NCI-H2107 treated with DMSO at 0.1 percent for 48 hours (cell line): ENCODE measurements around the gene TRPM4.
"Not testable (repeated sequence)": the region's sequence is repeated elsewhere in the genome, so short reads cannot be mapped to it uniquely, and the experiment has no call there.

Experiments used
- DNase-seq: peaks from one replicate; lab custom pipeline; 2025; ENCODE audit not compliant: unreplicated experiment; lab: John Stamatoyannopoulos, UW

The TRPM4 gene

GRCh38 chr19:49186108-49186507 lies 28.5 kb downstream of the TRPM4 start:
- DNase-seq: no peak

- DNase-seq: no peak
These were observed 31.1 kb downstream of the TRPM4 start for GRCh38 chr19:49188626-49189200.

DNA sequence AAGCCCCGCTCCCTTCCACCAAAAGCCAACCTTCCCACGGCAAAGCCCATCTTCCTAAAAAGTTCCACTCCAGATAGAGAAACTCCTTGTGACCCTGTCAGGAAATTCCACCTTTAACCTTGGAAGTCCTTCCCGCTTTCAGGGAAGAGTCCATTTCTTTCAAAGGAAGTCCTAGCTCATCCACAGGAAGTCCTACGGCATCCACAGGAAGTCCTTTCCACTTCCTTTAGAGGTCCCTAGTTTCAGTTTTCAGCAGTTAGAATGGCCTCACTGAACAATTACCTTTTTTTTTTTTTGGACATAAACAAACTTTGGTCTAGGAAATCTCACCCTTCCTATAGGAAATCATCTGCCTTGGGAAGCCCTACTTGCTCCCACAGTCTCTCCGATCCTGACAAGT lies 31.7 kb downstream of the TRPM4 start:
- no peak for DNase-seq

GRCh38 chr19:49190781-49191180 lies 33.2 kb downstream of the TRPM4 start:
- no peak for DNase-seq

- DNase-seq: no peak
These were observed 36.3 kb downstream of the TRPM4 start for GRCh38 chr19:49193822-49194394.

GRCh38 chr19:49194408-49194807 lies 36.8 kb downstream of the TRPM4 start:
- DNase-seq: no peak

DNA sequence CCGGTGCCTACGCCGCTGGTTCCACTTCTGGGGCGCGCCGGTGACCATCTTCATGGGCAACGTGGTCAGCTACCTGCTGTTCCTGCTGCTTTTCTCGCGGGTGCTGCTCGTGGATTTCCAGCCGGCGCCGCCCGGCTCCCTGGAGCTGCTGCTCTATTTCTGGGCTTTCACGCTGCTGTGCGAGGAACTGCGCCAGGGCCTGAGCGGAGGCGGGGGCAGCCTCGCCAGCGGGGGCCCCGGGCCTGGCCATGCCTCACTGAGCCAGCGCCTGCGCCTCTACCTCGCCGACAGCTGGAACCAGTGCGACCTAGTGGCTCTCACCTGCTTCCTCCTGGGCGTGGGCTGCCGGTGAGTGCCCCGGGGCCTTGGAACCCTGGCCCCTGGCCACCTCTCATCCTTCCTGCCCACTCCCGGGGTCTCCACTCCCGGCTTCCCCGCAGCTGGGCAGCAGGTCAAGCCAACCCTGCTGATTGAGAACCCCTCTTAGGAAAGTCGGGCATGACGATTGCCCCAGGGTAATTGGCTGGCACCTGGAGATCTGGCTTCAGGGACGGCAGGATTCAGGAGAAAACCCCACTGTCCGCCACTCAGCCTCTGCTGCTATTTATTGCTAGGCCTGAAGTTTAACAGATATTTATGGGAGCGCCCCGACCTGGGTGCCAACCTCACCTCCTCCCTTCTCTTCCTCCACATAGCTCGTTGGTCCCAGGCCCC lies 39.1 kb downstream of the TRPM4 start:
- peak; percentile 6 for DNase-seq

DNA sequence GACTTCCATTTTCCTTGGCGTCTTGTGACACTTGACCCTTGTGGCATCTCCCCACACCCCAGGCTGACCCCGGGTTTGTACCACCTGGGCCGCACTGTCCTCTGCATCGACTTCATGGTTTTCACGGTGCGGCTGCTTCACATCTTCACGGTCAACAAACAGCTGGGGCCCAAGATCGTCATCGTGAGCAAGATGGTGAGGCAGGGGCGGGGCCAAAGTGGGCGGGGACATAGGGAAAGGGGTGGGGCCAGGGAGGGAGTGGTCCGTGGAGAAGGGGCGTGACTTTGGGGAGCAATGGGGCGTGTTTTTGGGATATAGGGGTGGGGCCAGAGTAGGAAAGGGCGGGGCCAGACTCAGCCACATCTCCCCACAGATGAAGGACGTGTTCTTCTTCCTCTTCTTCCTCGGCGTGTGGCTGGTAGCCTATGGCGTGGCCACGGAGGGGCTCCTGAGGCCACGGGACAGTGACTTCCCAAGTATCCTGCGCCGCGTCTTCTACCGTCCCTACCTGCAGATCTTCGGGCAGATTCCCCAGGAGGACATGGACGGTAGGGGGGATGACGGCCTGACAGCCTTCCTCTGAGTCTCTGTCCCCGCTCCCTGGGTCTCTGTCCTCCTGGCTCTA lies 42.8 kb downstream of the TRPM4 start:
- DNase-seq: no peak

GRCh38 chr19:49201042-49201441 lies 43.5 kb downstream of the TRPM4 start:
- DNase-seq: no peak

DNA sequence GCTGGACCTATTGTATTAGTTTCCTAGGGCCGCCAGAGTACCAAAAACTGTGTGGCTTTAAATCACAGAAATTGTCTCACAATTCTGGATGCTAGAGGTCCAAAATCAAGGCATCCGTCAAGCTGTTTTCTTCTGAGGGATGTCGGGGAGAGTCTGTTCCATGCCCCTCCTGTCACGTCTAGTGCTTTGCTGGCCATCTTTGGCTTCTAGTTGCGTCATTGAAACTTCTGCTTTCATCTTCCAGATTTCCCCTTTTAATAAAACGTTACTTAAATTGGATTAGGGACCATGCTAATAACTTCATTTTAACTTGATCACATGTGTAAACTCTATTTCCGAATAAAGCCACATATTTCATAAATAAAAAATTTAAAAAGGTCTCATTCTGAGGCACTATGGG lies 47.5 kb downstream of the TRPM4 start:
- no peak for DNase-seq

DNA sequence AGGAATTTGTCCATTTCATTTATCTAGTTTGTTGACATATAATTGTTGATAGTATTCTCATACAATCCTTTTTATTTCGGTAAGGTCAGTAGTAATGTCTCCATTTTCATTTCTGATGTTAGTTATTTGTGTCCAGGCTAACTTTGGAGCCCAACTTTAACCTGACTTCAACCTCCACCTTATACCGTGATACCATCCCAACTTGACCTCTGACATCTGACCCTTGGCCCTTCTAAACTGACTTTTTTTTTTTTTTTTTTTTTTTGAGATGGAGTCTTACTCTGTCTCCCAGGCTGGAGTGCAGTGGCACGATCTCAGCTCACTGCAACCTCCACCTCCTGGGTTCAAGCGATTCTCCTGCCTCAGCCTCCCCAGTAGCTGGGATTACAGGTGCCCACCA lies 51.9 kb downstream of the TRPM4 start:
- DNase-seq: not testable (repeated sequence)

GRCh38 chr19:49210108-49210900 lies 52.7 kb downstream of the TRPM4 start:
- no peak for DNase-seq

GRCh38 chr19:49210901-49211451 lies 53.4 kb downstream of the TRPM4 start:
- DNase-seq: no peak

DNA sequence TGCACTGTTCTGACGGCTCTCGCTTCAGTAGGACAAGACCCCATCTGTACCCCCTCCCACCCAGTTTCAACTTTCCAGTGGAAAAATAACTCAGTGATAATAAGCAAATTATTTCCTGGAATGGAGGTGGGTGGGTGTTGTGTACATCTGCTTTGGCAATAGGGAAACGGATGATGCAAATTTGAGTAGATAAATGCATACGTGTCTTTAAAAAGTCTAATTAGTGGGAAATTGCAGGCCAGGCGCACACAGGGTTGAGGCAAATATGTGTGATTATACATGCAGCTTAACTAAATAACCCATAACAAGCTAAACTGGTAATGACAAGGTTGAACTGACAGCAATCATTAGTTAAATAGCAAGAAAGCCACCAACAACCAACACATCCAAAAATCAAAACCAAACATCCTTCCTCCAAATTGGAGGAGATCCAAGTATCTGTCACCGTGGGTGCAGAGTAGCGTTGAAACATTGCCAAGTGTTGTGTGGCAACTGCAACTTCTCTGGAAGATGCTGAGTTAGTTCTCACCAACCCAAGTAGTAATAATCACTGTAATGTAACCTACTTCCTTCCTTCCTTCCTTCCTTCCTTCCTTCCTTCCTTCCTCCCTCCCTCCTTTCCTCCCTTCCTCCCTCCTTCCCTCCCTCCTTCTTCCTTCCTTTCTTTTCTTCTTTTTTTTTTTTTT lies 54.6 kb downstream of the TRPM4 start:
- DNase-seq: no peak

- no peak for DNase-seq
These were observed 56.2 kb downstream of the TRPM4 start for GRCh38 chr19:49213791-49214190.

GRCh38 chr19:49214701-49215100 lies 57.1 kb downstream of the TRPM4 start:
- no peak for DNase-seq

DNA sequence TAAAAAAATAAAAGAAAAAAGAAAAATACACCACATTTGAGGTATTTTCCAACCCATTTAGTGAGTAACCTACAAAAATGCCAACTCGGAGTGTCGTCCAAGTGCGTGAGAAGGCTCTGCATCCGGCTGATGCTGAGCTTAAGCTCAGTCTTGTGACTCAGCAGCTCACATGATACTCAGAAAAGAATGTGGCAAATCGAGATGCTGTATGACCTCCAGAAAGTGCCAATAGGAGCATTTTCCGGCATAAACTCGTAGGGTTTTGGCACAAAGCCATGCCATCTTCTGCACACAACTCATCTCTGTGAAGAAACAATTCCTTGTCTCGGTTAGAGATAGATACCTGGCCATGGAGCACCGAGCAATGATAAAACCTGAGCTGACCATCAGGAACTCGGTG lies 58.5 kb downstream of the TRPM4 start:
- DNase-seq: no peak

GRCh38 chr19:49217382-49217781 lies 59.8 kb downstream of the TRPM4 start:
- no peak for DNase-seq

DNA sequence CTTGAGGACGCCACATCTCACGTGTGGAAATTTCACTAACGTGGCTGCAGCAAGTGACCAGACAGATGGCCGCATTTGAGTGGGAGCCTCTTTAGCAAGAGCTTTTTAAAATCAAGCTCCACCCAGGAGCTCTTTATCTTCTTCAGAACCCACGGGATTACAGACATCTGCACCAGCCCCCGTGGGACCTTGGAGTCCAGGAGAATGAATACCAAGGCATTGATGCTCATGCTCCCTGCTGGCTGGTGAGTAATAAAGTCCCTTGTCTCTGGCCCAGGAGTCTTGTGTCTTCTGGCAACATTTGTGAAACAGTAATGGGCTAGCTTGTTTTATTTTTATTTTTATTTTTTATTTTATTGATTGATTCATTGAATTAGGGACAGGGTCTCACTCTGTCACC lies 64.4 kb downstream of the TRPM4 start:
- no peak for DNase-seq

GRCh38 chr19:49222528-49222927 lies 64.9 kb downstream of the TRPM4 start:
- DNase-seq: no peak

DNA sequence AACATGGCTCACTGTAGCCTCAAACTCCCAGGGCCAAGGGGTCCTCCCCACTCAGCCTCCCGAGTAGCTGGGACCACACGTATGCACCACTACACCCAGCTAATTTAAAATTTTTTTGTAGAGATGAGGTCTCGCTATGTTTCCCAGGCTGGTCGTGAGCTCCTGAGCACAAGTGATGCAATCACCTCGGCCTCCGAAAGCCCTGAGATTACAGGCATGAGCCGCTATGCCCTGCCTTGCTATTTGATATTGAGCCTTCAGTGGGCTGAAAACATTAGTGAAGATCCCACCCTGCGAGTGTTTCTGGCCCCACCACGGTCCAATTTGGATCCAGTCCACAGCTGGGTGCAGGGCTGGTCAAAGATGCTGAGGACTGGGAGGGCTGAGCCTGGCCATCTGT lies 65.9 kb downstream of the TRPM4 start:
- DNase-seq: no peak
